ENCODE results near the gene EXPH5. TPM values are rescaled to one million over a fixed set of nuclear protein-coding genes. Genes with fewer than 3 reads are reported as not detected.

Gene EXPH5
- total and polyA plus RNA-seq, 9 of the 15 experiments (the other 6 are each of a cell fraction or from before 2014, with no cell fraction given), result 1.3 to 8.5 (median 4.8) TPM

- TF ChIP-seq ZNF639 (CRISPR knock-in tag; conservative IDR thresholded peaks at IDR 0.05 in 1 of 2, IDR thresholded peaks at IDR 0.05 in 1 of 2), result no peak
- no peak for TF ChIP-seq PRDM10 (IDR thresholded peaks at IDR 0.05; ENCODE audit: partially characterized antibody)
- peak; percentile 97 for TF ChIP-seq IRF1 (CRISPR knock-in tag; IDR thresholded peaks at IDR 0.05; ENCODE audit: borderline replicate concordance)
- no peak for TF ChIP-seq XRCC5 (IDR thresholded peaks at IDR 0.05; ENCODE audit: low read depth, low read length)
- no peak for TF ChIP-seq TRIM25 (IDR thresholded peaks at IDR 0.05; ENCODE audit: borderline replicate concordance)
- TF ChIP-seq HCFC1 (IDR thresholded peaks at IDR 0.05; ENCODE audit: low read depth, low read length), result no peak
- TF ChIP-seq POLR2AphosphoS2 (IDR thresholded peaks at IDR 0.05; ENCODE audit: low read length), result no peak
- no peak for TF ChIP-seq BACH1 (tag; IDR thresholded peaks at IDR 0.05)
- no peak; the same call in 1 of the 2 replicates for TF ChIP-seq ZBTB17 (CRISPR knock-in tag; IDR thresholded peaks at IDR 0.05)
- TF ChIP-seq ZNF518B (CRISPR knock-in tag; IDR thresholded peaks at IDR 0.05), result no peak
- TF ChIP-seq DACH1 (IDR thresholded peaks at IDR 0.05; ENCODE audit: partially characterized antibody), result no peak
- no peak for TF ChIP-seq ZNF778 (CRISPR knock-in tag; IDR thresholded peaks at IDR 0.05)
- TF ChIP-seq ID3 (CRISPR knock-in tag; IDR thresholded peaks at IDR 0.05), result no peak
- TF ChIP-seq ID3 (tag; IDR thresholded peaks at IDR 0.05), result peak; percentile 77
- TF ChIP-seq NCOR1 (IDR thresholded peaks at IDR 0.05), result no peak
These were observed 95.3 kb downstream of the EXPH5 start, which contains the start of gene POGLUT3 (continued) for GRCh38 chr11:108498046-108498815.
